Psoas muscle (tissue), 8 donors: Measurements from ENCODE around the gene REPIN1. TPM values are rescaled to one million over a fixed set of nuclear protein-coding genes. Genes with fewer than 3 reads are reported as not detected.
A peak's percentile ranks its signal among the peaks of the same experiment; 100 is the strongest.

ENCODE experiments used
- ATAC-seq, 4 donors: fragments of 200-7000 bp; cut with Tn5 transposase; one replicate each; pipeline ENCODE4 v1.9.1; 2020; ENCODE audit warnings: moderate library complexity in 3 of 4, mild to moderate bottlenecking in 2 of 4
- DNase-seq, 2 donors: peaks; one replicate each; pipeline ENCODE4 v3.0.0-alpha.2; 2020
- H3K27ac ChIP-seq: fragments of 200-600 bp; one replicate; pipeline ENCODE4 v1.8.0; 2022
- H3K27me3 ChIP-seq, 3 donors: fragments of 200-600 bp in 1 of 3; one replicate each; pipeline versions ENCODE4 v1.6.1 to v1.8.0; 2013 to 2022; ENCODE audit warnings: low read length in 2 of 3, mild to moderate bottlenecking in 2 of 3, moderate library complexity in 1 of 3; ENCODE audit not compliant: insufficient read depth in 3 of 3
- H3K36me3 ChIP-seq, 2 donors: fragments of 200-600 bp in 1 of 2; one replicate each; pipeline versions ENCODE4 v1.6.1 to v1.8.0; 2013 to 2022; ENCODE audit warnings: low read depth in 1 of 2, mild to moderate bottlenecking in 1 of 2, moderate library complexity in 1 of 2; ENCODE audit not compliant: insufficient read depth in 1 of 2
- H3K4me1 ChIP-seq: fragments of 200-600 bp; one replicate; pipeline ENCODE4 v1.8.0; 2022
- H3K4me3 ChIP-seq: fragments of 200-600 bp; one replicate; pipeline ENCODE4 v1.8.0; 2022; ENCODE audit warnings: mild to moderate bottlenecking
- H3K9me3 ChIP-seq: fragments of 200-600 bp; one replicate; pipeline ENCODE4 v1.8.0; 2022
- CTCF ChIP-seq: fragments of 200-600 bp; IDR thresholded peaks from one replicate; pipeline ENCODE4 v1.8.0; 2022; ENCODE audit warnings: antibody characterized with exemption
- WGBS, 3 donors: extraction: QIAGEN DNeasy Blood & Tissue Kit; methylation state at CpG; one replicate each; pipeline versions ENCODE4 v1.1.6 to v1.1.7; 2013; 5-methylcytosine and 5-hydroxymethylcytosine counted together
- intact Hi-C, 2 donors: fragments of 100-400 bp; cut with DNase I; formaldehyde crosslinking; loops; one replicate each; pipeline versions ENCODE4 v1.11.0 to v1.14.2; 2022
- polyA plus RNA-seq, 3 donors: library from polyadenylated mRNA; stranded (reverse); fragments of 200-250 nt; gene quantifications; one replicate each; pipeline ENCODE4 v1.2.3, GENCODE V29; 2013
- total RNA-seq, 4 donors: library from RNA; stranded (reverse); fragmentation: NEBNext Ultra II Directional in 2 of 4; extraction: Animal tissue kit (Norgen Biotek cat#: 25700) in 2 of 4; gene quantifications; one replicate each; pipeline versions ENCODE4 v1.2.1 to v1.2.4, GENCODE V29; 2021 to 2023
- donor health status: healthy with polysubstance abuse.
- donor health status: DM: no; HTN: no; CAD: no; lungs with moderate emphysema.
- donor health status: Bipolar disorder and iron deficiency.
- donor health status: healthy.
- donor health status: DM: yes; HTN: yes; CAD: no.
- donor health status: DM: no; HTN: no; CAD: no.
- donor health status: DM: no; HTN: no; CAD: no.
- donor health status: DM: yes; HTN: yes; CAD: no.

The REPIN1 gene
- total and polyA plus RNA-seq, 7 donors = 80.2 to 212 (median 129) TPM

- H3K4me1 ChIP-seq = peaks cover 5% of the 10 kb centered on the region
- no peaks in the 10 kb centered on the region for H3K27me3 ChIP-seq
- DNase-seq (no peak), ATAC-seq (peak in 2 of 4 donors; percentile 59 to 63)
- no peaks in the 10 kb centered on the region for H3K36me3 ChIP-seq
- 28 to 38% (median 33%) methylated on average over 6 of the region's 6 CpGs for WGBS, 3 donors
- H3K4me3 ChIP-seq = no peak overlapping the region
- intact Hi-C loops = loop anchor here in 1 of 2 donors (2.0 kb wide), 1 partner anchor 64 kb away; no protein-coding TSS in a partner anchor
- H3K27ac ChIP-seq = no peak overlapping the region
- TF ChIP-seq CTCF = peak; percentile 67
- no peaks in the 10 kb centered on the region for H3K9me3 ChIP-seq
Measured at GRCh38 chr7:150356265-150356897, 12.2 kb upstream of the REPIN1 start.

GRCh38 chr7:150357270-150357669, 11.4 kb upstream of the REPIN1 start:
- peaks cover 14% of the 10 kb centered on the region for H3K4me1 ChIP-seq
- H3K27ac ChIP-seq = peak overlapping the region; percentile 50
- no peaks in the 10 kb centered on the region for H3K36me3 ChIP-seq
- TF ChIP-seq CTCF = no peak
- H3K4me3 ChIP-seq = no peak overlapping the region
- intact Hi-C loops = loop anchor here in 1 of 2 donors (2.0 kb wide), 1 partner anchor 64 kb away; no protein-coding TSS in a partner anchor
- H3K9me3 ChIP-seq = no peaks in the 10 kb centered on the region
- H3K27me3 ChIP-seq = no peaks in the 10 kb centered on the region
- 20 to 42% (median 30%) methylated on average over 9 of the region's 9 CpGs for WGBS, 3 donors
- ATAC-seq (peak in 3 of 4 donors; percentile 53 to 75 (median 70)), DNase-seq (no peak)

GRCh38 chr7:150357771-150358427, 10.7 kb upstream of the REPIN1 start:
- peak in 2 of 4 donors; percentile 18 to 53 for ATAC-seq
- H3K4me3 ChIP-seq = no peak overlapping the region
- H3K4me1 ChIP-seq = peaks cover 18% of the 10 kb centered on the region
- intact Hi-C loops = loop anchor here in 1 of 2 donors (2.0 kb wide), 2 partner anchors 31 to 63 kb away; no protein-coding TSS in a partner anchor
- no peaks in the 10 kb centered on the region for H3K9me3 ChIP-seq
- DNase-seq = no peak
- H3K27ac ChIP-seq = peak overlapping the region; percentile 50
- WGBS, 3 donors = 81 to 86% (median 82%) methylated on average over 13 of the region's 13 CpGs
- TF ChIP-seq CTCF = no peak
- H3K36me3 ChIP-seq = no peaks in the 10 kb centered on the region
- H3K27me3 ChIP-seq = no peaks in the 10 kb centered on the region

GRCh38 chr7:150358433-150358832, 10.2 kb upstream of the REPIN1 start:
- Histone ChIP-seq H3K4me1 (peaks cover 18% of the 10 kb centered on the region), H3K36me3 (no peaks in the 10 kb centered on the region), H3K4me3 (no peak overlapping the region), H3K27me3 (no peaks in the 10 kb centered on the region), H3K9me3 (no peaks in the 10 kb centered on the region), H3K27ac (no peak overlapping the region)
- no peak for TF ChIP-seq CTCF
- intact Hi-C loops = loop anchor here in 1 of 2 donors (2.0 kb wide), 1 partner anchor 30 kb away; no protein-coding TSS in a partner anchor
- WGBS, 3 donors = 93 to 98% (median 96%) methylated on average over 4 of the region's 4 CpGs
- DNase-seq (no peak), ATAC-seq (no peak)
